Gastroesophageal sphincter (tissue), 4 donors: ENCODE data around the gene LINGO4. TPM values are rescaled to one million over a fixed set of nuclear protein-coding genes. Genes with fewer than 3 reads are reported as not detected.

ENCODE experiments used
- ATAC-seq: fragments of 150-250 bp; one replicate; pipeline ENCODE4 v1.9.1; 2016; ENCODE audit warnings: mild to moderate bottlenecking, moderate library complexity
- H3K27ac ChIP-seq, 4 donors: fragments of 200-600 bp; sonication (generic) in 3 of 4; 1 replicate in 3 of 4; 2 replicates in 1 of 4; pipeline ENCODE4 v1.5.1; 2016 to 2019
- H3K27me3 ChIP-seq: fragments of 200-600 bp; sonication (generic); one replicate; pipeline ENCODE4 v1.5.1; 2019
- H3K36me3 ChIP-seq, 2 donors: fragments of 200-600 bp; sonication (generic); one replicate each; pipeline ENCODE4 v1.5.1; 2019; ENCODE audit warnings: control low read depth in 1 of 2
- H3K4me1 ChIP-seq, 3 donors: fragments of 200-600 bp; sonication (generic); 1 replicate in 2 of 3; 2 replicates in 1 of 3; pipeline ENCODE4 v1.5.1; 2016 to 2019; ENCODE audit warnings: control low read depth in 2 of 3
- H3K4me3 ChIP-seq, 2 donors: fragments of 200-600 bp; sonication (generic); one replicate each; pipeline ENCODE4 v1.5.1; 2019; ENCODE audit warnings: mild to moderate bottlenecking in 1 of 2, moderate library complexity in 1 of 2
- H3K9me3 ChIP-seq, 3 donors: fragments of 200-600 bp; sonication (generic); one replicate each; pipeline ENCODE4 v1.5.1; 2017 to 2019; ENCODE audit warnings: control low read depth in 2 of 3
- EP300 ChIP-seq: sonication (generic); formaldehyde crosslinking; IDR thresholded peaks from one replicate; pipeline ENCODE4 v1.6.1; 2017; ENCODE audit warnings: antibody characterized with exemption, mild to moderate bottlenecking
- POLR2A ChIP-seq, 2 donors: fragments of 450-650 bp; IDR thresholded peaks; one replicate each; pipeline ENCODE4 v1.6.1; 2017; ENCODE audit warnings: antibody characterized with exemption in 2 of 2, mild to moderate bottlenecking in 2 of 2, moderate library complexity in 1 of 2
- POLR2AphosphoS5 ChIP-seq: sonication (generic); formaldehyde crosslinking; IDR thresholded peaks from one replicate; pipeline ENCODE4 v1.6.1; 2017; ENCODE audit warnings: antibody characterized with exemption
- WGBS, 2 donors: methylation state at CpG; one replicate each; pipeline ENCODE4 v1.1.5; 2018; ENCODE audit warnings: low coverage in 1 of 2; 5-methylcytosine and 5-hydroxymethylcytosine counted together
- total RNA-seq, 4 donors: library from RNA; depleted of rRNA; stranded (reverse); fragments of >200 nt; gene quantifications; one replicate each; pipeline ENCODE4 v1.1.0, GENCODE V29; 2016
- TF ChIP-seq, protein P1 (sequence below), 4 experiments: fragments of 200-600 bp in 2 of 4; fragments of 450-650 bp in 2 of 4; sonication (generic) in 1 of 4; IDR thresholded peaks; one replicate each; pipeline ENCODE4 v1.5.1; 2017 to 2019; ENCODE audit warnings: antibody characterized with exemption in 4 of 4, mild to moderate bottlenecking in 2 of 4, moderate library complexity in 2 of 4

Gene LINGO4
- total RNA-seq, 4 donors from 2014 or later, result not detected

DNA sequence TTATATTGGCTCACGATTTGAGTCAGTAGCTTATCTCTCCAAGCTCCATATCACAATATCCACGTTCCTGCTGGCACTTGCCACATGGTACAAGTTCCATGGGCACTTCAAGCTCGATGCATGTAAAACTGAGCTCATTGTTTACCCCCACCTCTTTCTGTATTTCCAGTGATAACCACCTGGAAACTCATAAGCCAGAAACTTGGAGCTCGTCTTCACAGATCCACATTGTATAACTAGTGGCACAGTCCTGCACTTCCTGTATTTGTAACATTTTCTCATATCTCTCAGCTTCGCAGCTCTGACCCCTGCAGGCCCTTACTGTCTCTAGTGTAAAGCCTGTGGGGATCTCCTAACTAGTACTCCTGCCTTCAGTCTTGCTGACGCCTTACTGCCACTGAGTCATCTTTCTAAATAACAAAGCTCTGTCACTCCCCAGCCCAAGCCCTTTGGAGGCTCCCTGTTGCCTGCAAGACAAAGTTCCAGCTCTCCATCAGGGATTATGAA, 40.9 kb upstream of the LINGO4 start:
- Histone ChIP-seq H3K4me3 (no peak overlapping the region), H3K9me3 (no peaks in the 10 kb centered on the region), H3K27me3 (peaks cover 43% of the 10 kb centered on the region), H3K4me1 (peaks cover 0 to 11% (median 0%) of the 10 kb centered on the region in 3 donors), H3K27ac (no peak overlapping the region), H3K36me3 (no peaks in the 10 kb centered on the region)
- no peak for ATAC-seq
- TF ChIP-seq, protein P1, sequence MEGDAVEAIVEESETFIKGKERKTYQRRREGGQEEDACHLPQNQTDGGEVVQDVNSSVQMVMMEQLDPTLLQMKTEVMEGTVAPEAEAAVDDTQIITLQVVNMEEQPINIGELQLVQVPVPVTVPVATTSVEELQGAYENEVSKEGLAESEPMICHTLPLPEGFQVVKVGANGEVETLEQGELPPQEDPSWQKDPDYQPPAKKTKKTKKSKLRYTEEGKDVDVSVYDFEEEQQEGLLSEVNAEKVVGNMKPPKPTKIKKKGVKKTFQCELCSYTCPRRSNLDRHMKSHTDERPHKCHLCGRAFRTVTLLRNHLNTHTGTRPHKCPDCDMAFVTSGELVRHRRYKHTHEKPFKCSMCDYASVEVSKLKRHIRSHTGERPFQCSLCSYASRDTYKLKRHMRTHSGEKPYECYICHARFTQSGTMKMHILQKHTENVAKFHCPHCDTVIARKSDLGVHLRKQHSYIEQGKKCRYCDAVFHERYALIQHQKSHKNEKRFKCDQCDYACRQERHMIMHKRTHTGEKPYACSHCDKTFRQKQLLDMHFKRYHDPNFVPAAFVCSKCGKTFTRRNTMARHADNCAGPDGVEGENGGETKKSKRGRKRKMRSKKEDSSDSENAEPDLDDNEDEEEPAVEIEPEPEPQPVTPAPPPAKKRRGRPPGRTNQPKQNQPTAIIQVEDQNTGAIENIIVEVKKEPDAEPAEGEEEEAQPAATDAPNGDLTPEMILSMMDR (IDR thresholded peaks at IDR 0.05), result no peak
- TF ChIP-seq EP300 (no peak), POLR2AphosphoS5 (no peak), POLR2A (IDR thresholded peaks at IDR 0.05) (no peak)
- WGBS, 2 donors, result 65 to 67% methylated on average over 5 to 6 of the region's 6 CpGs

DNA sequence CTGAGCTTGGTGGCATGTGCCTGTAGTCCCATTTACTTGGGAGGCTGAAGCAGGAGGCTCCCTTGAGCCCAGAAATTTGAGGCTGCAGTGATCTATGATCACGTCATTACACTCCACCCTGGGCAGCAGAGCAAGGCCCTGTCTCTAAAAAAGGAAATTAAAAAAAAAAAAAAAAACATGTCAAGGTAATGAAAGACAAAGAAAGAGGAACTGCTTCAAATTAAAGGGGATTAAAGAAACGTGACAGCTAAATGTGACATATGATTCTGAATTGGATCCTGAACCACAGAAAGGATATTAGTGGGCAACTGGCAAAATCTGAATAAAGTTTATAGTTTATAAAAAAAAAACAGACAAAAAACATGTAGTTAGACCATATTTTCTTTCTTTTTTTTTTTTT, 38.2 kb upstream of the LINGO4 start:
- TF ChIP-seq, protein P1 (IDR thresholded peaks at IDR 0.05), result no peak
- TF ChIP-seq POLR2AphosphoS5, result no peak
- TF ChIP-seq POLR2A (IDR thresholded peaks at IDR 0.05), result no peak
- no peak for TF ChIP-seq EP300
- H3K4me3 ChIP-seq, result no peak overlapping the region
- no peaks in the 10 kb centered on the region for H3K36me3 ChIP-seq
- no peak overlapping the region for H3K27ac ChIP-seq
- H3K4me1 ChIP-seq, result peaks cover 0 to 25% (median 8%) of the 10 kb centered on the region in 3 donors
- H3K27me3 ChIP-seq, result peaks cover 34% of the 10 kb centered on the region
- WGBS, 2 donors, result 69 to 83% methylated on average over 1 to 2 of the region's 2 CpGs
- H3K9me3 ChIP-seq, result no peaks in the 10 kb centered on the region
- ATAC-seq, result no peak

DNA sequence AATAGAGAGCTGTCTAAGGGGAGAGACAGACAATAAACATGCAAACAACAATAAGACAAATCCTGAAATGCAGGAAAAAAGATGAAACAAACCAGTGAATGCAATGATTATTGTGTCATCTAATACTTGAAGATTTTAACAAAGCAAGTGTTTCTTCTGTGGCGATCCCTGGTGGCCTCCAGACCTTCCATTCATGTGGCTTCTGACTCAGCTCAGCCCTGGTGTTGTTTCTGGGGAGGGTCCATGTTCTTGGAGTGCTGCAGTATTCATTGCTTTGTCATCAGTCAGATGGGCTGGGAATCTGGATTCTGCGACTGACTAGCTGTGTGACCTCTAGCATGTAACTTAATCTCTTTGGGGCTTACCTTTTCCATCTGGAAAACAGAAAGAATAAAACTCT, 35.9 kb upstream of the LINGO4 start:
- WGBS, 2 donors, result 100% methylated on average over 2 of the region's 2 CpGs
- H3K4me1 ChIP-seq, result peaks cover 0 to 37% (median 9%) of the 10 kb centered on the region in 3 donors
- ATAC-seq, result no peak
- H3K4me3 ChIP-seq, result no peak overlapping the region
- H3K9me3 ChIP-seq, result no peaks in the 10 kb centered on the region
- H3K36me3 ChIP-seq, result no peaks in the 10 kb centered on the region
- peaks cover 39% of the 10 kb centered on the region for H3K27me3 ChIP-seq
- TF ChIP-seq EP300, result no peak
- TF ChIP-seq POLR2AphosphoS5, result no peak
- no peak for TF ChIP-seq POLR2A (IDR thresholded peaks at IDR 0.05)
- TF ChIP-seq, protein P1 (IDR thresholded peaks at IDR 0.05), result no peak
- H3K27ac ChIP-seq, result no peak overlapping the region

DNA sequence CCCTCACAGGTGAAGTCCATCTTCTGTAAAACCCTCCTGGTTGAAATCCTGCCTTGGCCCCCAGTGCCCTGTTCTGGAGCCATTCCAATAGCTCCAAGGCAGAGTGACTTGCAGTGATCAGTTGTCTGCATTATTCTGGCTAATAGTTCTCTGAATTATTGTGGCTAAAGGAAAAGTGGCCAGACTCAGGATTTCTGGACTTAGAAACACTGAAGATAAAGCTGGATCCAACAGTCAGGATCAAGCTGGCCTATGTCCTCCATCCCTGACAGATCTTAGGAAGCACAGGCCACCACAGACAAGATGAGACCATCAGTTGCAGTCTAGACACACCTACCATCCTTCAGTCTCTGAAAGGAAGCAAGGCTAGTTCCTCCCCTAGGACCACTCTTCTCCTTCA, 35.2 kb upstream of the LINGO4 start:
- no peak overlapping the region for H3K4me3 ChIP-seq
- no peak for ATAC-seq
- TF ChIP-seq, protein P1 (IDR thresholded peaks at IDR 0.05), result no peak
- no peak for TF ChIP-seq POLR2AphosphoS5
- TF ChIP-seq POLR2A (IDR thresholded peaks at IDR 0.05), result no peak
- TF ChIP-seq EP300, result no peak

More for the DNA sequence above, 35.2 kb upstream of the LINGO4 start:
- H3K27me3 ChIP-seq, result peaks cover 40% of the 10 kb centered on the region
- H3K27ac ChIP-seq, result no peak overlapping the region
- no peaks in the 10 kb centered on the region for H3K36me3 ChIP-seq
- no peaks in the 10 kb centered on the region for H3K9me3 ChIP-seq
- H3K4me1 ChIP-seq, result peaks cover 0 to 37% (median 9%) of the 10 kb centered on the region in 3 donors
